Peyer's patch (tissue), 4 donors: ENCODE results near the gene LONRF3. TPM values are rescaled to one million over a fixed set of nuclear protein-coding genes. Genes with fewer than 3 reads are reported as not detected.
A peak's percentile ranks its signal among the peaks of the same experiment; 100 is the strongest.

Experiments
- DNase-seq, 3 donors: peaks; one replicate each; pipeline ENCODE4 v3.0.0-alpha.2; 2017 to 2019
- H3K27ac ChIP-seq, 4 donors: fragments of 200-600 bp; sonication (generic); one replicate each; pipeline ENCODE4 v1.5.1; 2016 to 2019
- H3K27me3 ChIP-seq, 2 donors: fragments of 200-600 bp; sonication (generic); one replicate each; pipeline ENCODE4 v1.5.1; 2019
- H3K36me3 ChIP-seq, 3 donors: fragments of 200-600 bp; sonication (generic); one replicate each; pipeline ENCODE4 v1.5.1; 2016 to 2019
- H3K4me1 ChIP-seq, 4 donors: fragments of 200-600 bp; sonication (generic); one replicate each; pipeline ENCODE4 v1.5.1; 2016 to 2019
- H3K4me3 ChIP-seq, 4 donors: fragments of 200-600 bp; sonication (generic); 1 replicate in 3 of 4; 2 replicates in 1 of 4; pipeline ENCODE4 v1.5.1; 2016 to 2019; ENCODE audit warnings: mild to moderate bottlenecking in 1 of 4
- H3K9me3 ChIP-seq, 4 donors: fragments of 200-600 bp; sonication (generic); one replicate each; pipeline ENCODE4 v1.5.1; 2016 to 2019; ENCODE audit warnings: mild to moderate bottlenecking in 1 of 4
- POLR2A ChIP-seq, 2 donors: fragments of 450-650 bp; IDR thresholded peaks; one replicate each; pipeline ENCODE4 v1.5.1; 2017; ENCODE audit warnings: antibody characterized with exemption in 2 of 2, mild to moderate bottlenecking in 2 of 2, moderate library complexity in 2 of 2
- total RNA-seq, 4 donors: library from RNA; depleted of rRNA; stranded (reverse); fragments of >200 nt; gene quantifications; one replicate each; pipeline ENCODE4 v1.1.0, GENCODE V29; 2016
- TF ChIP-seq, protein P1 (sequence below), 6 experiments: fragments of 450-650 bp in 4 of 6; fragments of 200-600 bp in 2 of 6; sonication (generic) in 1 of 6; IDR thresholded peaks; one replicate each; pipeline ENCODE4 v1.5.1; 2017 to 2019; ENCODE audit warnings: antibody characterized with exemption in 6 of 6, mild to moderate bottlenecking in 3 of 6, moderate library complexity in 1 of 6

The LONRF3 gene
- total RNA-seq, 4 donors from 2014 or later: 5.0 to 10.7 (median 6.6) TPM

DNA sequence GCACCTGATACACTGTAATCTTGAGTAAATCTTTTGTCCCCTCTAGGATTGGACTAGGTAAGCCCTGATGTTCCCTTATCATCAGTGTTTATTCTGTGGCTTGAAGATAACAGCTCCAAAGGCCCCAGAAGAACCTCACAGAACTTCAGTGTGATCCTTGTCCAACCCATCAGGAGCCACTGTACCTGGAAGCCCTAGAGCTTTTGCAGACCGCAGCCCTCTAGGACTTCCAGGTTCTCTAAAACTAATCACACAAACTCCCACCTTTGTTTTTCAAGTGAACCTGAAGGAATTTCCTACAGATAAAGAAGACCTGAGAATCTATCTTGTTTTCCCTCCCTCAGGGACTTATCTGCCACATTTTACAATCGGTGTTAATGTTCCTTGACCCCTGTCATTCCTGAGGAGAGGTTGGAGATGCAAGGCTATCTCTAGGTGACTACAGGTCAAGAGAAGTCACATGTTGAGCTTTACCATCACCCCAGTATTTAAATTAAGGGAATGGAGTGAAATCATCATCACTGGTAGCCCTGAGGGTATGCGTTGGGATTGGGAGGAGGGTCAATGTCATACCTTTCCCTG, 32.9 kb downstream of the LONRF3 start:
- Histone ChIP-seq H3K36me3 (peaks cover 0 to 7% (median 0%) of the 10 kb centered on the region in 3 donors), H3K4me3 (no peak overlapping the region), H3K9me3 (no peaks in the 10 kb centered on the region), H3K4me1 (no peaks in the 10 kb centered on the region), H3K27ac (no peak overlapping the region), H3K27me3 (no peaks in the 10 kb centered on the region)
- TF ChIP-seq, protein P1, sequence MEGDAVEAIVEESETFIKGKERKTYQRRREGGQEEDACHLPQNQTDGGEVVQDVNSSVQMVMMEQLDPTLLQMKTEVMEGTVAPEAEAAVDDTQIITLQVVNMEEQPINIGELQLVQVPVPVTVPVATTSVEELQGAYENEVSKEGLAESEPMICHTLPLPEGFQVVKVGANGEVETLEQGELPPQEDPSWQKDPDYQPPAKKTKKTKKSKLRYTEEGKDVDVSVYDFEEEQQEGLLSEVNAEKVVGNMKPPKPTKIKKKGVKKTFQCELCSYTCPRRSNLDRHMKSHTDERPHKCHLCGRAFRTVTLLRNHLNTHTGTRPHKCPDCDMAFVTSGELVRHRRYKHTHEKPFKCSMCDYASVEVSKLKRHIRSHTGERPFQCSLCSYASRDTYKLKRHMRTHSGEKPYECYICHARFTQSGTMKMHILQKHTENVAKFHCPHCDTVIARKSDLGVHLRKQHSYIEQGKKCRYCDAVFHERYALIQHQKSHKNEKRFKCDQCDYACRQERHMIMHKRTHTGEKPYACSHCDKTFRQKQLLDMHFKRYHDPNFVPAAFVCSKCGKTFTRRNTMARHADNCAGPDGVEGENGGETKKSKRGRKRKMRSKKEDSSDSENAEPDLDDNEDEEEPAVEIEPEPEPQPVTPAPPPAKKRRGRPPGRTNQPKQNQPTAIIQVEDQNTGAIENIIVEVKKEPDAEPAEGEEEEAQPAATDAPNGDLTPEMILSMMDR (IDR thresholded peaks at IDR 0.05): no peak
- no peak for TF ChIP-seq POLR2A (IDR thresholded peaks at IDR 0.05)
- DNase-seq: no peak

DNA sequence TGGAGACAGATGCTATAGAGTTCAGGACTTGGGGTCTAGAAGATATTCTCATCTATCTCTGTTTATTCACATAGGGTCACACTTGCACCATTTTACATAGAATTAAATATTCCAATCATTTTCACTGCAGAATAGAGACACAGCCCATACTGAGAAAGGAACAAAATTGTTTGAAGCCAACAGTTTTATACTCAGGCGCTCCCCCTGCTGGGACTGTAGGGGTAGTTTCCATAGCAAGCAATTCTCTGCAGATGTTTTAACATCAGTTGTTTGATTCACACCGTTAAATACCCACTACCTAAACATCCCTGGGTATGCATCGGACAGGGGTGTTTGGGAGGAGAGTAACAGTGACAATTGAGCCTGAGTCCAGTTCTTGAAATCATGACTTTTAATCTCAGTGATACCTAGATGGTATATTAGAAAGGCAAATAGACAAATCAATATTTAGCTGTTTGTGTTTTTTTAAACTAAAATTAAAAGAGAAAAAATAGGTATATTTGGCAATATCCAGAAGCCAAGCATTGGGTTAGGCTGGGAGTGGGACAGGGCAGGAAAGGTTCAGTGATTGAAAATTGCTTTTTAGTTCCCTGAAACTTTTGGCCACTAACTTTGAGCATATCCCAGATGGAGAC, 33.8 kb downstream of the LONRF3 start:
- no peak overlapping the region for H3K4me3 ChIP-seq
- no peaks in the 10 kb centered on the region for H3K27me3 ChIP-seq
- H3K9me3 ChIP-seq: no peaks in the 10 kb centered on the region
- peak in 2 of 3 donors; percentile 49 to 67 for DNase-seq
- no peak overlapping the region for H3K27ac ChIP-seq
- no peaks in the 10 kb centered on the region for H3K4me1 ChIP-seq
- H3K36me3 ChIP-seq: peaks cover 0 to 7% (median 0%) of the 10 kb centered on the region in 3 donors
- TF ChIP-seq POLR2A (IDR thresholded peaks at IDR 0.05): no peak
- TF ChIP-seq, protein P1 (IDR thresholded peaks at IDR 0.05): peak in 5 of 6 experiments; percentile 31 to 53 (median 49)

DNA sequence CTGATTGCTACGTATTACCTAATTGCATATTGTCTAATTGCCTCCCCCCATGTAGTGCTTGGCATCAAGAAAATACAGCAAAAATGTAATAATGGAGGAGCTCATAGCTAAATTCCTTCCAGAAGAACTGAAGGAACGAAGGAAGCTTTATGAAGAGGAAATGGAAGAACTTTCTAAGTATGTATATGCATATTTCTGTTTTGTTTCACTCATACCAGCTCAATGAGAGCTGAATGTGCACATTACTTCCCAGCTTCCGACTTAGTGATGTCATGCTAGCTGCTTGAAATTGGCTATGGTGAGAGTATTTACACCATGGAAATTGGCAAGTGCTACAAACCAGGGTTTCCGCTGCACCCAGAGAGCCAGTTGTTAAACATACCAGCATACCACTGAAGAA, 34.7 kb downstream of the LONRF3 start:
- Histone ChIP-seq H3K27ac (no peak overlapping the region), H3K4me3 (no peak overlapping the region), H3K36me3 (peaks cover 0 to 7% (median 0%) of the 10 kb centered on the region in 3 donors), H3K4me1 (no peaks in the 10 kb centered on the region), H3K9me3 (no peaks in the 10 kb centered on the region), H3K27me3 (no peaks in the 10 kb centered on the region)
- no peak for DNase-seq
- TF ChIP-seq, protein P1 (IDR thresholded peaks at IDR 0.05): no peak
- no peak for TF ChIP-seq POLR2A (IDR thresholded peaks at IDR 0.05)

DNA sequence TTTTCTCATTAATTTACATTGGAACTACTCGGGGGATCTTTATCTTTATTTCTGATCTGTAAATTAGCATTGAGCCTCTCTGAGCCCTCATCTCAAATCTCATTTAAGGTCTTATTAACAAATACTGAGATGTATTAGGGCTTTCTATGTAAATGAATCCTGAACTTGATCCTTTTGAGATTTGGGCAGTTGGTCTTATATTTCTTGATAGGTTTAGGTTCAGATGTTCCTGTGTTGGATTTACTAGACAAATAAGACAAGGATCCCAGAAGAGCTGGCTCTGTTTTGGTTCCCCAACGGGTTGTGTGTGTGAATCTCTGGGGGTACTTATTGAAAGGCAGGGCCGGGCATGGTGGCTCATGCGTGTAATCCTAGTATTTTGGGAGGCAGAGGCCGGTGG, 36.1 kb downstream of the LONRF3 start:
- no peak overlapping the region for H3K27ac ChIP-seq
- H3K36me3 ChIP-seq: peaks cover 0 to 7% (median 0%) of the 10 kb centered on the region in 3 donors
- no peaks in the 10 kb centered on the region for H3K4me1 ChIP-seq
- no peaks in the 10 kb centered on the region for H3K27me3 ChIP-seq
- no peaks in the 10 kb centered on the region for H3K9me3 ChIP-seq
- TF ChIP-seq POLR2A (IDR thresholded peaks at IDR 0.05): no peak
- TF ChIP-seq, protein P1 (IDR thresholded peaks at IDR 0.05): no peak
- H3K4me3 ChIP-seq: no peak overlapping the region
- DNase-seq: no peak

DNA sequence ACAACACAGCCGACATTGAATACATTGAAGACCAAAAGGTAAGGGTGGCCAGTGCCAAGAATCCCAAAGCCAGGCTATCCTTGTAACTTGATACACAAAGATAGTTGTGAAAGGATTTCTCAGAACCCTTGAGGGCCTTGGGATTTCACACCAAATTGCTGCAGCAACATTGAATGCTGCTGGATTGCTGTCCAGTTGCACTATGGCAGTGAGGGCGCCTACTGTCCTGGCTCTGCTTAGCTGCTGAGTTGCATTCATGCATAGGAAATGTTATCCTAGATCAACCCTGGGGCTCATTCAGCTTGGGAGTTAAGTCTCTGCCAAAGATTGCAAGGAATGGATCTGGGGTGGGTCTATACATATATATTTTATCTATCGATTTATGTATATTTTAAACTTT, 38.7 kb downstream of the LONRF3 start:
- Histone ChIP-seq H3K27ac (no peak overlapping the region), H3K9me3 (no peaks in the 10 kb centered on the region), H3K4me3 (no peak overlapping the region), H3K36me3 (peaks cover 0 to 19% (median 0%) of the 10 kb centered on the region in 3 donors), H3K27me3 (no peaks in the 10 kb centered on the region), H3K4me1 (no peaks in the 10 kb centered on the region)
- TF ChIP-seq, protein P1 (IDR thresholded peaks at IDR 0.05): no peak
- no peak for TF ChIP-seq POLR2A (IDR thresholded peaks at IDR 0.05)
- no peak for DNase-seq
